HG03066 (cell line): ENCODE data around the gene RIT2.

Experiments used
- ATAC-seq: cut with Tn5 transposase; IDR thresholded peaks from one replicate; pipeline ENCODE4 v1.9.1; 2021; ENCODE audit warnings: low read depth; ENCODE audit not compliant: unreplicated experiment

RIT2 gene

DNA sequence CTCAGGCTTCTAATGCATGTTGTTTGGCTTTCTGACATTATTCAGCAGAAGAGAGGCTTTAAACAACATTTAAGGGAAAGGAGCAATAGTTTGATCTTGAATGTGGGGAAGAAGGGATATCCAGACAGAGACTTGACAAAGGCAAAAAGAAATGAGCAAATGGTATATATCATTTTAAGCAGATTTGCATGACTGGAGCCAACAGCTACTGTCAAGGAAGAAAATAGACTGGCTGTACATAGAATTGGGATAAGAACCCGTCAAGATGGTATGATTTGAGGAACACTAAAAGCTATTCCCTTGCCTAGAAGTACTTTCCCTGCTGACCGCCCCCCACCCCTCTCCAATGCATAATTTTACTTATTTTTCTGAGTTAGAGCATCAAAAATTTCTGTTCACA is 174.5 kb downstream of the RIT2 start:
- no peak for ATAC-seq

DNA sequence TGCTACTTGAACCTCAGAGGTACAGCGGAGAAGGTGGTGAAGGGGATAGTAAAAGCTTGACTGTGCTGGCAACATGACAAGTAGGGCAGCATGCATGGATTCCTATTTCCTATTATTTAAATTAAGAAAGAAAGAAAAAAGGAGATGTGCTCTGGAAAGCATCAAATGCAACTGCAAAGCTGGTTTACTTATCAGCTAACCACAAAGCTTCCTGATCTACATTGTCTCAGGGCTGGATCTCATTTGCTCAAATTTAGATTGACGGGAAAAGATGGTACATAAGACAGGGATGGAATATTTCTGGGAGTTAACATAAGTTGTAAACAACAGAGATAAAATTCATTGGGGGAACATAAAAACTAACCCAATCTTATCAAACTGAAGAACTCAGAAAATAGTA is 178.0 kb downstream of the RIT2 start:
- ATAC-seq: no peak

DNA sequence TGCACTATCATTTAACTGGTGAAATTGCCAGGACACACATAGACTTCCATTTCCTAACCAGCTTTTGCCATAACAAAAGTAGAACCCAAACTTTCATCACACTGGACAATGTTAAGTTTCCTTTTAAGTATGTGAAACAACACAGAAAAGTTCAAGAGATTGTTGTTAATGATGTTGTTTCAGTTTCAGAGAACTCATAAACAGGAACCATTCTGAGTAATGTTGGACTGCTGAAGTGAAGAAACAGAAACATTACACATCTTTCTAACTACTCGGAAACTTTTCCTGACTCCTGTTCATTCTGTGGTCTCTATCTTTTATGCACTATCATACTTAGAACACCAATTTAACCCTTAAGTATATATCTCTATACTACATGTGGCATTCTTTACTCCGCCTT is 179.2 kb downstream of the RIT2 start:
- ATAC-seq: peak; percentile 63

DNA sequence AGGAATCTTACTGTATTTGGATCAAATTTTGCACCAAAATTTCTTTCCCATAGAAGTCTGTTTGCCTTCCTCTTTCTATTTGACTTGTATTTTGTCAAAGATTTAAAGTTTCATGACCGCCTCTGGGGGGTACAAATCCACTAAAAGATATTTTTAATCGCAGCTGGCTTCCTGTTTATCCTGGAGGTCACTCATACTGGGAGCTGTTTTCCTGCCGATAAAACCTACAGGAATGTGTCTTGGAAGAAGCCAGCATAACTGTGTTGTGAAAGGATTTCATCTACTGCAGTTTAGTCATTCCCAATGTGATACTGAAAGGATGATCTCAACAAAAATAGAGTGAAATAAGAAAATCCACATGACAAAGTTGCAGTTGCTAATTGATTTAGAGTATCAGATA is 184.0 kb downstream of the RIT2 start:
- no peak for ATAC-seq

DNA sequence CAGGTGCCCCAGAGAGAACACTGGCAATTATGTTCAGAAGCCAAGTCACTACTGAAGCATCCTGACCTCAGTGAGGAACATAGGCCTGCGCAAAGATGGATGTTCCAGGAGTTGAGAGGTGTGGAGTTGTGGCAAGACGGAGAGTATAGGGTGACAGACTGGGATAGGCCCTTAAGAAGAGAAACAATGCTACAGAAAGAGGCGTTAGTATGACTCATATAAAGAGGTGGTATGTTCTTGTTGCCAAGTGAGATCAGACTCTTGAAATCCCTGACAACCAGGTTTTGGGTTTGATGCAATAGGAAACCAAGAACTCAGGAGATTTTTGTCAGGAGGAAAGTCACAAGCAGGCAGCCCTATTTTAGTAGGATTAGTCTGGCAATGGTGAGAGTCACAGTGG is 185.6 kb downstream of the RIT2 start:
- ATAC-seq: no peak

DNA sequence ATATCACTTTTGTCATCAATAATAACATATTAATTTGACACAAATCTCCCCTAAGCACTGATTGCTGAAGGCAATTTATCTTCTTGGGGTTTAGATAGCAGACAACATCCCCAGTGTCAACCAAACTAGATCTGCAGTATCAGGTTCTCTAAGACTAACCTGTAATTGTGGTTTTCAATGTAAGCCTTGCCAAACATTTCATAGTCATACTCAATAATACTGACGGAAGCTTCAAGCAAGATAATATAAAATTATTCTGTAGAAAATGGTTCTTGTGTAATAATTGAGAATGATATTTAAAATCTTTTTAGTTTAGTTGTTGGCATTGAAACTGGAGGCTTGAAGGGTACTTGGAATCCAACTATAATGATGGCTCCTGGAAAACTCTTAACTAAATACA is 186.3 kb downstream of the RIT2 start:
- ATAC-seq: no peak

DNA sequence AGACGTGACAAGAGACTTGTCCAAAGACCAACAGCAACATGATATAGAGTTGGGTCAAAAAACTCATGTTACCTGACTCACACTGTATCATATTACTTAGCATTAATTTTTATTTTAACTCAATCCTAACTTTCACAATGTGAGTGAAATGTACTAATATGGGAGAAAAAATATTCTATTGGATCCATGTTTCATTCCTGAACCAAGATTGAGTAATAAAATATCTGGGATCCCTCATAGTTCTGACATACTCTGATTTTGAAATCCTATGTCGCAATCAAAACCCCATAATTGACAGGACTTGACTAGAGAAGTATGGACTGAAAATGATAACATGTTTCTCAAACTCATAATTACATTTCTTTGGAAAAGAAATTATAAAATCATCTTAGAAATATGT is 190.4 kb downstream of the RIT2 start:
- no peak for ATAC-seq

DNA sequence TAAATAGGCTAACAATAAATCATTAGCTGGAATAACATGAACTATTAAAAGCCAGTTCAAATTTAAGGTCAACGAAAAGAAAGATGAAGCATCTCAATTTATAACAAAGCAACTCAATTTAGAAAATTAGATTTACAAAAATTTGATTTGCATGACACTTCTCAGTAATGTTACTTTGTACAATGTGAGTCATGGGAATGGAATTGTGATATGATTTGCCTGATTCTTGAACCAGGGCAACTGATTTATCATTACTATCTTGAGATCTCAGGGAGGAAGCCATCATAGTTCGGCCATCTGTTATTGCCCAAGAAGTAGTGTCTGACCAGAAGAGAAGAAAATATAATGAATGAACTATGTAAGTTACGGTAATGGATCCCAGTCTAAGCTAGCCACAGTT is 193.1 kb downstream of the RIT2 start:
- no peak for ATAC-seq

DNA sequence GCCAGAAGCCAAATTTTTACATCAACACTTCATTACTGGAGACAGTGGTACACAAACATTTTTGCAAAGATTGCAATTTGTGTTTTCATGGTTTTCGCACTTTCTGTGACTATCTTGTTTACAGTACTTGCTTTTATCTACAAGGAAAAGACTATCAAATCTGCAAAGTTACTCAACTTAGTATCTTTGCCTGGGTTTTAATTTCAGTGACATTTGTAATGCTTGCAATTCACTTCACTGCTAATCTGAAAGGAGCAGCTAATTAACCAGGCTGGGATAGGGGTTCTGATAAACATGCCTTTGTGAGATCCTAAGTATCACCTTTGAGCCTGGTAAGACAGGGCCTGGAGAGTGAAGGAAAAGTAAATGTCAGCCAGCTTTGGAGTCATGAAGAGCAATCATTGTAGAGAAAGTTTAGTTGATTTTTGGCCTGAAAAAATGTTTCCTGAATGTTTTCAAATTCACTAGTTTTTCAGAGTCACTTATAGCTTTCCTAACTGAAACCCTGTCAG is 194.2 kb downstream of the RIT2 start:
- no peak for ATAC-seq

DNA sequence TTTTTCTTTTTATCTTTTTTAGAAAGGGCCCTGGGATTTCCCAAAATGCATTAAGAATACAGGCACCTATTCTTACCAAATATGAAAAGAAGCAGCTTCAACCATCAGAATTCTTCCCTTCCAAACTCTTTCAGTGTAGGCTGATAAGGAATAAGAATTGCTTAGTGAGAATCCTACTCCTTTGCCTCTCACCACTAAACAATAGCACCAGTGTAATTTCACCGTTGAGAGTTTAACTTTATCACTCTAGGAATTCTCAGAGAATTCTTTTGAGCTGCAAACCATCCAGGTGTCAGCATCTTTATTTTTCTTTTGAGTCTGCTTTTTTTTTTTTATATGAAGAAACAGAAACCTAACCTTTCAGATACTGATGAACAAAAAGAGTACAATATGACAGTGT is 194.9 kb downstream of the RIT2 start:
- ATAC-seq: no peak

DNA sequence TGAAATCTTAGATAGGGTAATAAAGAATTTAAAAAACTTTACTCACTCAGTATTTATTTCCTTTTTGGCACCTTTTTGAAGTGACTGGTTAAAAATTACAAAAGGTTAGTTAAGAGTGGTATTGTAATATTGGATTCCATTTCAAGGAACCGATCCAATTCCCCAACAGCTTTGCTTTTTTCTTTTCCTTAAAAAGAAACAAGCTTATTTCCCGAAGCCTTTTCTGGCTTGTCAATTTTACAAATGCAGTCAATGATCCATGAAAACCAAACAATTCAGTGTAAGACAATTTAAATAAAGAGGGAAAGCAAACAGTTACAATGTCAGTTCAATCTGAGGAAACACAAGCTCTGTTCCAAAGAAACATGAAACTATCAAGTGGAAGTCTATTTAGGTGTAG is 200.2 kb downstream of the RIT2 start:
- no peak for ATAC-seq

DNA sequence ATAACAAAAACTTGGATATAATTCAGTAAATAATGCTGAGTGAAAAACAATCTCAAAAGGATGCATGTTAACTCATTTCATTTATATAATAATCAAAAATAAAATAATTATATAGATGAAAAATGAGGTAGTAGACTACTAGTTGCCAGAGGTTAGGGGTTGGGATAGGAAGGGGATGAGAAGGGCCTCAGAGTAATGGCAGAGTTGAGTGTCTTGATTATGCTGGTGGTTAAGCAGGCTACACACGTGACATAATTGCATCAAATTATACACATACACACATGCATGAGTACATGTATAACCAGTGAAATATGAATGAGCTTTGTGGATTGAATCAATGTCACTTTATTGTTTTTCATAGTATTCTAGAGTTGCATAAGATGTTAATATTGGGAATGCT is 201.0 kb downstream of the RIT2 start:
- ATAC-seq: no peak

DNA sequence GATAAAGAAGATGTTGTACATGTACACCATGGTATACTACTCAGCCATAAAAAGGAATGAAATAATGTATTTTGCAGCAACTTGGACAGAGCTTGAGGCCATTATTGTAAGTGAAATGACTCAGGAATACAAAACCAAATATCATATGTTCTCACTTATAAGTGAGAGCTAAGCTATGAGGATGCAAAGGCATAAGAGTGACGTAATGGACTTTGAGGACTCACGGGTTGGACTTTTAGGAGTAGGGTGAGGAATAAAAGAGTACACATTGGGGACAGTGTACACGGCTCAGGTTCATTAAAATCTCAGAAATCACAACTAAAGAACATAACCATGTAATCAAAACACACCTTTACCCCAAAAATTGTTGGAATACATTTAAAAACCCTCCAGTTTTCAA is 206.4 kb downstream of the RIT2 start:
- ATAC-seq: no peak

DNA sequence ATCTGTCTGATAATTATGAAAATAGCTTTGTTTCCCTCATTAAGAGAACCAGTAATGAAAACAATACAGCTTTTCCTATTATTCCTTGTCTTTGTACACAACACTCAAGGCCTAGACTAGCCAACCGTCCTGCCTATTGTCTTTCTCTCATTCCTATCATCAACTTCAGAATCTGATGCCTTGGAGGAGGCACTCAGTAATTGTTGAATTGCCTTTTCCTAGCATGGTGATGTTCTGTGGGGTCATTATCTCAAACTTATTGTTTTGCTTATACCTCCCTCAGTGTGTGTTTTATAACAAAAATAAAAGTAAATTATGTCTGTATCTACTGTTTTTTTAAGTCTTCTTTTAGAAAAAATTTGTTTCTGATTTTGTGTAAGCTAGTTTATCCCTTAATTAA is 208.7 kb downstream of the RIT2 start:
- no peak for ATAC-seq

DNA sequence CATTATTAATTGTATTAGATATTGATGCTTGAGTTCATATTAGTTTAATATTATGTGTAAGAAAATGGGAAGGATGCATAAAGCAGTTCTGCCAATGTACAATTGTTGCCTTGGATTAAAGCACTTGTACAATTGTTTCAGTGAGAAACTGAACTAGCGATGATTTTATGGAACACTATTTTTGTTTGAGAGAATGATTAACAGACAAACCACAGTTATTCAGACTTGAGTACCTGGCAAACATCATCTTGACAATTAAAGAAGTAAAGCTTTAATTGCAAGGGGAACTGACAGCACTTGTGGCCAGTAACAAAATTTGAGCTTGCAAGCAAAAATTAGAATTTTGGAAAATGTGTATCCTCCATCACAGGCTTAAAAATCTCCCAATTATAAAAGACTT is 214.3 kb downstream of the RIT2 start:
- no peak for ATAC-seq

DNA sequence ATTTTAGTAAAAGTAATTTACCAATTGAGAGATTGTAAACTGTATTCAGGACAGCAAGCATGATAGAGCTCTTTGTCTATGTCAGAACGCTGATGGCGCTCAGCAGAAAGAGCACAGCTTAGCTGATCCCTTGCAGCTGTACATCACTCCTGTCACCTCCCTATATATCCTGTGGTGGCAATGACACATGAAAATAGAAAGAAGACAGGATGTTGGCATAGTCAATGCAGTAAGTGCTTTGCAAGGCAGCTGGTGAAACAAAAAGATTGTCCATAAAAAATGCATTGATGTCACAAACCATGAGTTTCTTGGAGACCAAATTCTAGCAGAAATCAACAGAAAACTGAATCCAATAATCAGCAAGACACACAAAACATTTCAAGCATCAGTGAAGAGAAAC is 221.5 kb downstream of the RIT2 start:
- no peak for ATAC-seq

DNA sequence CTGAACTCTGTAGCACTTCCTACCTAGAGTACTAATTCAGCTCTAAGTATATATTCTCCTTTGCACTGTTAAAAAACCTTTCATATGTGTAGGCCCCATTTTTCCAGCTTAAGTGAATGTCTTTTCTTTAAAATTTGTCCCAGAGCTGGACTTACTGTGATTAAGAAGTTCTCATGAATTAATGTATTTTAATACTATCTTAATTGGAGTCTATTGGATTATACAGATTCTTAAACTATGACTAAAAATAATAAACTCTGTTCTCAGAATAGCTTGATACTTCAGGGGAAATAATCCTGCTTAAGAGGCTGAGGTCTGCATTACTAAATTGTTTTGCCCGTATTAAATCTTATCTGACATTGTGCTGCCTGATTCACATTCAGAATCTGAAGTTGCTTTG is 223.3 kb downstream of the RIT2 start:
- no peak for ATAC-seq

DNA sequence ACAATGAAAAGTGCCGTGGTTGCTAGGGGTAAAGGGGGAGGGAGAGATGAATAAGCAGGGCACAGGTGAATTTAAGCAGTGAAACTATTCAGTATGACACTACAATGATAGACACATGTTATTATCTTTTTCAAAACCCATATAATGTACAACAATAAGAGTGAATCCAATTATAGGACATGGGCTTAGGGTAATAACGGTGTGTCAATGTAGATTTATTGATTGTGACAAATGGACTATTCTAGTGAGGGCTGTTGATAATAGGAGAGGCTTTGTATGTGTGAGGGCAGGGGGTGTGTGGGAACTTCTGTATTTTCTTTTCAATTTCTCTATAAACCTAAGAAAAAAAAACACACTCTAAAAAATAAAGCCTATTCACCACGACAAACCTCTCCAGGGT is 223.8 kb downstream of the RIT2 start:
- ATAC-seq: no peak

DNA sequence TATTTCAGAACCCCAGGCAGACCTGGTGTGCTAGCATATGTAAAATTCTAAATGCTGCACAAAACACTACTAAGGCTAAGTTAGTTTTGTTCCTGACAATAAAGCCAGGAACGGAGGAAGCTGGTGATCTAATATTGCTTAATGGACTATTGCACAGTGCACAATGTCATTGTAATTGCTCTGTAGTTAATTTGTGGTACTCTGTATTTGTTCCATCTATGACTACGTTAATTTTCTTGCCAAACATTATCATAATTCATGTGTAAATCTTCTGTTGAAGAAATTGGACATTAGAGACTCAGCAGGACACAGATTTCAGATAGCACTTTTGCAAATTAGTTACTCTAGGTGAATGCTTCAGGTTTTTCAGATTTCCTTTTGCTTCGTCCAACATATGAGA is 232.3 kb downstream of the RIT2 start:
- ATAC-seq: no peak

DNA sequence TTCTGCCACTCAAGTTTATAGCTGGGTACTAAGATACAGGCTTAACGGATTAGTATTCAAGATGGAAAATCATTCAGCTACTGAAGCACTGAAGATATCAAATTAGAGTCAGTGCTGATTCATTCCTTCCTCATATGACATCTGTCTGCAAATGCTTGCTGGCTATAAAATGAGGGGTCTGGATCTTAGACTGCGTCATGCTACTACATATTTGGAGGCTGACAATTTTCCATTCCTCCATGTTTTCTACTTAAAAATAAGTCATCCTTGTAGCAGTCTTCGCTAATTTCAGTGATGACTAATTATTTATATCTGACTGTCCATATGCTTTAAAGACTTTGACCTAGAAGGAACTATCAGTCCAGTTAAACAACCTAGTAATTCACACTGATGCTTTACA is 233.4 kb downstream of the RIT2 start:
- no peak for ATAC-seq

DNA sequence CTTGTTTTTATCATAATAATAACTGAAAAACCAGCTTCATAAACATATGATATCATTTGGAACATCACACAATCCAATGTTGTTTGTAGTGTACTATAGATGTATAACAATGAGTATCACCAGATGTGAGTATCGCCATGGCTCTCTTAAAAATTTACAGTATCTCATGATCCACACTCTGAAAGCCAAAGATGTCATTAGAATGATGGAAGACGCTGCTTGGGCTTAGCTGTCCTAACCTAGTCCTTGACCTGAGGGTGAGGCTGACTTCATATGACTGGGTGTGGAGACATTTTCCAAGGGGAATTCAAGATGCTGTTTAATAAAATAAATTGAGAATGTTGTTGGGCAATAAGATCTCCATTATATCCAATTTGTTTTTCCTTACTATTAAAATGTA is 242.6 kb downstream of the RIT2 start:
- ATAC-seq: no peak

DNA sequence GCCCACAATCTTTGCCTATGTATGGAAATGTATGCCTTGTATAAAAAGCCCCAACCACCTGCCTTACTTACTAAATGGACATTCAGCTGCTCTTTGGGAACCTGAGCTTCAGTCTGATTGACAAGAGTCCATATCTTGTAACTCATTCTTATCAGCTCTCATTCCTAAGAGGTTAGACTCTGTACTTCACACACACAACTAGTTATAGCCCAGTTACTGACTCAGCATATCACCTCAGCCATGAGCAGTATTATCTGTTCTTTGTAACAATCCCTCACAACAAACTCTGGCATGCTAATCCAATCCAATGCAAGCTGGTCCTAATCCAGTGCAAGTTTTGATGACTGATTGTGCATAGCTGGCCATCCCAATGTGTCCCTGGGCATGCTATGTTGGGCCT is 250.6 kb downstream of the RIT2 start:
- no peak for ATAC-seq

DNA sequence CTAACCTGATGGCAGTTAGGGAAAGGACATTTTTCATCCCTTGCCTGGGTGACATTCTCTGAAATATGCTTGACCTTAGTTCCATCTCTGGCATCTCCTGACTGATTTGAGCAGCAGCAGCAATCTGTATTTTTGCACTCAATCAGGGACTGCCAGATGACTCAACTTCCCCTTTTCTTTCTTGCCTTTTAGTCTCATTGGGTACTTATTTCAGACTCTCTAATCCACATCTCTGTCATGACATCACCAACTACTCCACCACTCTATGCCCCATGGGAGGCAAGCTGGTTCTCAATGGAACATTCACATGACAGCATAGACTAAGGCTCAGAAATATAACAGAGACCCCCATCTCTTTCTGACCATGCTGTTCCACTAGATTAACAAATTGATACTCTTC is 254.2 kb downstream of the RIT2 start:
- ATAC-seq: no peak

DNA sequence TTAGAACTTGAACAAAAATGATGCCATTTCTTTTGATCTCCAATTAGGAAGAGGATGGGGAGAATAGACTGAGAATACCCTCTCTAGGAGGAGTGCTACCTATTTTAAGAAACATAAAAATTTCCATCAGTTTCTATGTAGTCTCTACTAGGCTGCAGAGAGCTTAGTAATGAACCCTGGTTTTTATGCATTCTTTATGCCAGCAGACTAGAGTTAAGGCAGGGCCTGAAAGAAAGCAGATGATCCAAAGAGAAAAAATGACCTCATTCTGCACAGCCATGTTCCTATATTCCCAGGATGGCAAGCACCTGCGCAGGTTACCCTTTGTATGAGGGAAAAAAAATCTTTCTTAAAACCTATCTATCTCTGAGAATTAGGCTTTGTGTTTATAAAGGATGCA is 254.9 kb downstream of the RIT2 start:
- ATAC-seq: no peak
